Thyroid gland (tissue), 4 donors: ENCODE results near the gene CNOT10. TPM values are rescaled to one million over a fixed set of nuclear protein-coding genes. Genes with fewer than 3 reads are reported as not detected.
"Not testable (repeated sequence)": the region's sequence is repeated elsewhere in the genome, so short reads cannot be mapped to it uniquely, and the experiment has no call there.

Experiments
- DNase-seq, 2 donors: peaks; one replicate each; pipeline ENCODE4 v3.0.0-alpha.2; 2019
- H3K27ac ChIP-seq, 3 donors: fragments of 200-600 bp; sonication (generic); 1 replicate in 2 of 3; 2 replicates in 1 of 3; pipeline ENCODE4 v1.5.1; 2016 to 2019; ENCODE audit warnings: mild to moderate bottlenecking in 1 of 3, moderate library complexity in 1 of 3
- H3K27me3 ChIP-seq: fragments of 200-600 bp; sonication (generic); one replicate; pipeline ENCODE4 v1.5.1; 2019
- H3K36me3 ChIP-seq, 2 donors: fragments of 200-600 bp; sonication (generic); one replicate each; pipeline ENCODE4 v1.5.1; 2016 to 2019
- H3K4me1 ChIP-seq, 2 donors: fragments of 200-600 bp; sonication (generic); one replicate each; pipeline ENCODE4 v1.5.1; 2017 to 2019
- H3K4me3 ChIP-seq, 3 donors: fragments of 200-600 bp; sonication (generic); replicated peaks in 1 of 3; 1 replicate in 2 of 3; 2 replicates in 1 of 3; pipeline ENCODE4 v1.5.1; 2016; ENCODE audit warnings: mild to moderate bottlenecking in 1 of 3
- H3K9me3 ChIP-seq: fragments of 200-600 bp; sonication (generic); one replicate; pipeline ENCODE4 v1.5.1; 2017
- CTCF ChIP-seq, 6 experiments: fragments of 200-600 bp in 3 of 6; fragments of 450-650 bp in 3 of 6; sonication (generic) in 3 of 6; IDR thresholded peaks; one replicate each; pipeline ENCODE4 v1.5.1; 2016 to 2019; ENCODE audit warnings: antibody characterized with exemption in 6 of 6, mild to moderate bottlenecking in 2 of 6, inconsistent platforms in 1 of 6, moderate library complexity in 1 of 6
- POLR2A ChIP-seq, 2 donors: fragments of 450-650 bp; IDR thresholded peaks; one replicate each; pipeline ENCODE4 v1.6.1; 2017; ENCODE audit warnings: antibody characterized with exemption in 2 of 2, mild to moderate bottlenecking in 2 of 2, moderate library complexity in 1 of 2
- WGBS, 2 donors: methylation state at CpG; one replicate each; pipeline ENCODE4 v1.1.5; 2017; 5-methylcytosine and 5-hydroxymethylcytosine counted together
- intact Hi-C: fragments of 100-400 bp; cut with DNase I; formaldehyde crosslinking; loops from one replicate; pipeline ENCODE4 v1.15.1; 2023
- total RNA-seq, 4 donors: library from RNA; depleted of rRNA; stranded (reverse); fragments of >200 nt; gene quantifications; one replicate each; pipeline ENCODE4 v1.2.3, GENCODE V29; 2016

Gene CNOT10
- total RNA-seq, 4 donors from 2014 or later: 23.6 to 28.2 (median 26.8) TPM

GRCh38 chr3:32643816-32644215, 41.2 kb upstream of the CNOT10 start:
- Histone ChIP-seq H3K4me3 (no peak overlapping the region), H3K27me3 (no peaks in the 10 kb centered on the region), H3K27ac (no peak overlapping the region), H3K4me1 (no peaks in the 10 kb centered on the region), H3K9me3 (no peaks in the 10 kb centered on the region), H3K36me3 (no peaks in the 10 kb centered on the region)
- intact Hi-C loops: no loop called here
- 68 to 75% methylated on average over 4 of the region's 4 CpGs for WGBS, 2 donors
- DNase-seq: no peak
- no peak for TF ChIP-seq POLR2A (IDR thresholded peaks at IDR 0.05)
- no peak for TF ChIP-seq CTCF (IDR thresholded peaks at IDR 0.05)

GRCh38 chr3:32644380-32644779, 40.6 kb upstream of the CNOT10 start:
- no peak overlapping the region for H3K27ac ChIP-seq
- H3K36me3 ChIP-seq: no peaks in the 10 kb centered on the region
- H3K27me3 ChIP-seq: no peaks in the 10 kb centered on the region
- no peak for TF ChIP-seq CTCF (IDR thresholded peaks at IDR 0.05)
- H3K4me1 ChIP-seq: no peaks in the 10 kb centered on the region
- H3K4me3 ChIP-seq: no peak overlapping the region
- no peak for DNase-seq
- H3K9me3 ChIP-seq: no peaks in the 10 kb centered on the region
- intact Hi-C loops: no loop called here

- H3K27me3 ChIP-seq: no peaks in the 10 kb centered on the region
- TF ChIP-seq CTCF (IDR thresholded peaks at IDR 0.05) (no peak), POLR2A (IDR thresholded peaks at IDR 0.05) (no peak)
- H3K27ac ChIP-seq: no peak overlapping the region
- H3K4me1 ChIP-seq: no peaks in the 10 kb centered on the region
- intact Hi-C loops: no loop called here
- no peak for DNase-seq
- 47 to 63% methylated on average over 1 of the region's 1 CpG for WGBS, 2 donors
- H3K36me3 ChIP-seq: no peaks in the 10 kb centered on the region
- H3K9me3 ChIP-seq: no peaks in the 10 kb centered on the region
- no peak overlapping the region for H3K4me3 ChIP-seq
Observed at GRCh38 chr3:32646761-32647160, 38.2 kb upstream of the CNOT10 start.

- DNase-seq, intact Hi-C loops, H3K27me3 ChIP-seq, H3K4me3 ChIP-seq, H3K36me3 ChIP-seq, H3K27ac ChIP-seq, H3K4me1 ChIP-seq, H3K9me3 ChIP-seq: not testable (repeated sequence)
- WGBS, 2 donors: 90 to 92% methylated on average over 9 of the region's 9 CpGs
Observed at GRCh38 chr3:32652337-32653100, 32.5 kb upstream of the CNOT10 start.

GRCh38 chr3:32655167-32655566, 29.8 kb upstream of the CNOT10 start:
- no peak for DNase-seq
- intact Hi-C loops: no loop called here

More at GRCh38 chr3:32655167-32655566, 29.8 kb upstream of the CNOT10 start:
- no peaks in the 10 kb centered on the region for H3K4me1 ChIP-seq
- no peaks in the 10 kb centered on the region for H3K9me3 ChIP-seq
- H3K27me3 ChIP-seq: no peaks in the 10 kb centered on the region
- H3K4me3 ChIP-seq: no peak overlapping the region
- H3K27ac ChIP-seq: no peak overlapping the region
- H3K36me3 ChIP-seq: no peaks in the 10 kb centered on the region
- 92 to 93% methylated on average over 3 of the region's 3 CpGs for WGBS, 2 donors
- TF ChIP-seq POLR2A (IDR thresholded peaks at IDR 0.05): no peak
- no peak for TF ChIP-seq CTCF (IDR thresholded peaks at IDR 0.05)
